Muscle of leg (tissue), 11 donors: ENCODE data around the gene KLRK1. TPM values are rescaled to one million over a fixed set of nuclear protein-coding genes. Genes with fewer than 3 reads are reported as not detected.
"Not testable (repeated sequence)": the region's sequence is repeated elsewhere in the genome, so short reads cannot be mapped to it uniquely, and the experiment has no call there.

Source experiments
- DNase-seq: peaks from one replicate; pipeline ENCODE4 v3.0.0; 2013
- H3K27ac ChIP-seq: one replicate; pipeline ENCODE4 v1.5.1; 2013; ENCODE audit warnings: mild to moderate bottlenecking, low read length, control low read depth
- H3K27me3 ChIP-seq: one replicate; pipeline ENCODE4 v1.6.1; 2013; ENCODE audit warnings: low read length; ENCODE audit not compliant: control insufficient read depth, insufficient read depth
- H3K36me3 ChIP-seq: one replicate; pipeline ENCODE4 v1.6.1; 2013; ENCODE audit warnings: low read length; ENCODE audit not compliant: control insufficient read depth, insufficient read depth
- H3K4me1 ChIP-seq: one replicate; pipeline ENCODE4 v1.6.1; 2013; ENCODE audit warnings: low read length; ENCODE audit not compliant: control insufficient read depth, insufficient read depth
- H3K4me3 ChIP-seq: one replicate; pipeline ENCODE4 v1.5.1; 2013; ENCODE audit warnings: low read length, control low read depth
- H3K9me3 ChIP-seq: replicated peaks from 2 replicates; pipeline ENCODE4 v1.6.1; 2013; ENCODE audit warnings: low read depth, low read length; ENCODE audit not compliant: control insufficient read depth
- WGBS: methylation state at CpG from one replicate; pipeline ENCODE4 v1.1.5; 2013; ENCODE audit warnings: missing lambda C conversion rate; ENCODE audit not compliant: insufficient coverage; 5-methylcytosine and 5-hydroxymethylcytosine counted together
- polyA plus RNA-seq, 8 donors: library from polyadenylated mRNA; unstranded; fragments of 120-200 nt; gene quantifications; one replicate each; pipeline versions ENCODE4 v1.2.1 to v1.2.3, GENCODE V29; 2013; ENCODE audit warnings: inconsistent platforms in 1 of 8, low replicate concordance in 1 of 8; ENCODE audit not compliant: insufficient read length in 8 of 8, insufficient read depth in 1 of 8
- total RNA-seq: library from RNA; stranded (reverse); fragments of 120-200 nt; gene quantifications from one replicate; pipeline ENCODE4 v1.2.4, GENCODE V29; 2013

The KLRK1 gene
- total and polyA plus RNA-seq, 9 donors = 0.11 to 0.61 (median 0.37) TPM

GRCh38 chr12:10392394-10392930 lies 2.6 kb upstream of the KLRK1 start:
- Histone ChIP-seq H3K27ac (no peak overlapping the region), H3K4me1 (no peaks in the 10 kb centered on the region), H3K27me3 (no peaks in the 10 kb centered on the region), H3K36me3 (no peaks in the 10 kb centered on the region), H3K4me3 (no peak overlapping the region), H3K9me3 (no peaks in the 10 kb centered on the region)
- DNase-seq = peak; percentile 49
- 66% methylated on average over 5 of the region's 7 CpGs for WGBS

GRCh38 chr12:10390991-10391390 lies 1.1 kb upstream of the KLRK1 start:
- WGBS = no CpG with 5 or more reads among the region's 7 CpGs
- DNase-seq, H3K4me3 ChIP-seq, H3K4me1 ChIP-seq, H3K36me3 ChIP-seq, H3K27ac ChIP-seq, H3K9me3 ChIP-seq, H3K27me3 ChIP-seq: not testable (repeated sequence)

GRCh38 chr12:10388624-10389413 lies 1.0 kb downstream of the KLRK1 start:
- DNase-seq = no peak
- Histone ChIP-seq H3K4me3 (no peak overlapping the region), H3K9me3 (no peaks in the 10 kb centered on the region), H3K4me1 (no peaks in the 10 kb centered on the region), H3K27me3 (no peaks in the 10 kb centered on the region), H3K36me3 (no peaks in the 10 kb centered on the region), H3K27ac (no peak overlapping the region)
- WGBS = no CpG with 5 or more reads among the region's 9 CpGs

GRCh38 chr12:10387498-10387897 lies 2.3 kb downstream of the KLRK1 start:
- H3K27me3 ChIP-seq, H3K9me3 ChIP-seq, DNase-seq, H3K36me3 ChIP-seq, H3K4me3 ChIP-seq, H3K27ac ChIP-seq, H3K4me1 ChIP-seq: not testable (repeated sequence)
- WGBS = 100% methylated on average over 1 of the region's 6 CpGs

GRCh38 chr12:10386857-10387256 lies 3.0 kb downstream of the KLRK1 start:
- Histone ChIP-seq H3K27me3 (no peaks in the 10 kb centered on the region), H3K36me3 (no peaks in the 10 kb centered on the region), H3K27ac (no peak overlapping the region), H3K4me3 (no peak overlapping the region), H3K4me1 (no peaks in the 10 kb centered on the region), H3K9me3 (no peaks in the 10 kb centered on the region)
- DNase-seq = no peak
- no CpG with 5 or more reads among the region's 1 CpG for WGBS

- WGBS = no CpG with 5 or more reads among the region's 2 CpGs
- no peak overlapping the region for H3K27ac ChIP-seq
- H3K4me1 ChIP-seq = no peaks in the 10 kb centered on the region
- no peak for DNase-seq
- no peaks in the 10 kb centered on the region for H3K36me3 ChIP-seq
- H3K4me3 ChIP-seq = no peak overlapping the region
- H3K9me3 ChIP-seq = no peaks in the 10 kb centered on the region
- H3K27me3 ChIP-seq = no peaks in the 10 kb centered on the region
These were observed 4.7 kb downstream of the KLRK1 start for GRCh38 chr12:10385166-10385613.

- Histone ChIP-seq H3K27me3 (no peaks in the 10 kb centered on the region), H3K27ac (no peak overlapping the region), H3K4me1 (no peaks in the 10 kb centered on the region), H3K4me3 (no peak overlapping the region), H3K9me3 (no peaks in the 10 kb centered on the region), H3K36me3 (no peaks in the 10 kb centered on the region)
- no peak for DNase-seq
- WGBS = no CpG with 5 or more reads among the region's 3 CpGs
These were observed 5.7 kb downstream of the KLRK1 start for GRCh38 chr12:10384191-10384590.

GRCh38 chr12:10381928-10382628 lies 7.8 kb downstream of the KLRK1 start:
- no peaks in the 10 kb centered on the region for H3K27me3 ChIP-seq
- WGBS = 83% methylated on average over 1 of the region's 4 CpGs

GRCh38 chr12:10378737-10379136 lies 11.1 kb downstream of the KLRK1 start:
- H3K4me1 ChIP-seq, H3K27ac ChIP-seq, DNase-seq, H3K36me3 ChIP-seq, H3K27me3 ChIP-seq, H3K4me3 ChIP-seq, H3K9me3 ChIP-seq: not testable (repeated sequence)
- WGBS = no CpG with 5 or more reads among the region's 2 CpGs

More at GRCh38 chr12:10381928-10382628, 7.8 kb downstream of the KLRK1 start:
- no peaks in the 10 kb centered on the region for H3K4me1 ChIP-seq
- H3K9me3 ChIP-seq = no peaks in the 10 kb centered on the region
- H3K4me3 ChIP-seq = no peak overlapping the region
- no peaks in the 10 kb centered on the region for H3K36me3 ChIP-seq
- DNase-seq = no peak
- H3K27ac ChIP-seq = no peak overlapping the region

GRCh38 chr12:10374624-10375018 lies 15.2 kb downstream of the KLRK1 start:
- 100% methylated on average over 2 of the region's 3 CpGs for WGBS
- no peak for DNase-seq
- no peaks in the 10 kb centered on the region for H3K4me1 ChIP-seq
- no peaks in the 10 kb centered on the region for H3K9me3 ChIP-seq
- H3K27me3 ChIP-seq = no peaks in the 10 kb centered on the region
- no peak overlapping the region for H3K27ac ChIP-seq
- no peaks in the 10 kb centered on the region for H3K36me3 ChIP-seq
- H3K4me3 ChIP-seq = no peak overlapping the region
